8988T (cell line): ENCODE data around the gene SPATA20.

Experiments used
- DNase-seq: peaks from one replicate; pipeline ENCODE4 v3.0.0; 2011

Gene SPATA20

DNA sequence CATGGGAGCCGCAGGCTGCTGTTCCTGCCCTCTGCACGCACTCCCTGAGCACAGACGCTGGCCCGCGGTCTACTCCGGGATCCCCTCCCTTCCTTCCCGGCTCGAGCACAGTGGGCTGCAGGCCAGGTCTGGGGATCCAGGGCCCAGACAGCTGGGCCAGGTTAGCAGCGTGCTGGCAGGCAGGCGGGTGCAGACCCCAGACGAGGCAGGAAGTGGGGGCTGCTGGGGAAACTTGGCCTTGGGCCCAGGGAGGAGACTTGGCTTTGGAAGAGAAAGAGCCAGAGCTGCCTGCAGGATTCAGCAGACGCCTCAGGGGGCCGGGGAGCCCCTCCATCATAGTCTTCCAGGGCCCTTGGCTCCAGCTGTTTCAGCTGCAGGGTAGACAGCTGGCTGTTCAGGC, 57.5 kb downstream of the SPATA20 start:
- DNase-seq, result no peak

DNA sequence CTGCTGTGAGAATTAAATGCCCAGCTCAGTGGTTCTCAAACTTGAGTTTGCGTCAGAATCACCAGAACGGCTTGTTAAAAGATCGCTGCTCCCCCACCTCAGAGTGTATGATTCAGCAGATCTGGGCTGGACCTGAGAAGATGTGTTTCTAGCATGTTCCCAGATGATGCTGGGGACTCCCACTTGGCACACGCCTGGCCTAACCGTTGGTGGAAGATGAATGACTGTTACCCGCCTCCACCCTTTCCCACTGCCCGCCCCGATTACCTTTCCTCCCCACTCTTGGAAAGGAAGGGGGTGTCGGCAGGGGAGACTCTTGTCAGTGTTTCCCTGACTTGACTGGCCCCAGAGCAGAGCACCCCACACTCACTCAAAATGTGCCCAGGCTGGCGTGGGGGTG, 58.5 kb downstream of the SPATA20 start:
- no peak for DNase-seq
